ENCODE results near the gene NDUFAF8. TPM values are rescaled to one million over a fixed set of nuclear protein-coding genes. Genes with fewer than 3 reads are reported as not detected.

NDUFAF8 gene
- total RNA-seq, 3 donors from 2014 or later = 24.5 to 31.6 (median 31.2) TPM

DNA sequence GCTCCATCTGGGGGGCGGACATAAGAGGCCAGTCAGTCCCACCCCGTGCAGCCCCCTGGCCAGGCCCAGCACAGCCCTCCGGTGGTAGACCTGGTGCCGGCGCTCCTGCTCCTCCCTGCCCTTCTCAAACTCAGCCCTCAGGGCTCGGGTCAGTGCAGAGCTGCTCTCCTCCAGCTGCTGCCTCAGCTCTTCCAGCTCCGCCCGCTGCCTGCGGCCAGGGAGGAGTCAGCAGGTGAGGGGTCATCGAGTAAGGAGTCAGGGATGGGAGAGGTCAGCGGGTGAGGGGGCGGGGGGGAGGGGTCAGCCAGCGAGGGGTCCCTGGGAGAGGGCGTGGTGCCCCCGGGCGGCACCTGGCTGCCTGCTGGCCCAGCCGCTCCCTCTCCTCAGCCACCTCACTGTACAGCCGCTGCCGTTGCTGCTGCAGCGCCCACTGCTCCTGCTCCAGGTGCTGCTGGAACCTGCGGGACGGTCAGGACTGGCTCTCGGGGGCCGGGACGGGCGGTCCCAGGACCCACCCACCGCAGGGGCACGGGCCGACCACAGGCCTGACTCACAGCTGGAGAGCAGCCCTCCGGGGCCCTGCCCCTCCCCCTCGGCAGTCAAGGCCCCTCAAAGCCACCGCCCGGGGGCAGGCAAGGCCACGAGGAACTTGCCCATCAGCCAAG, 46.6 kb upstream of the NDUFAF8 start:
- DNase-seq (no peak), ATAC-seq (no peak)
- Histone ChIP-seq H3K9me3 (no peaks in the 10 kb centered on the region), H3K4me3 (no peak overlapping the region), H3K36me3 (ENCODE audit: low read depth) (no peaks in the 10 kb centered on the region), H3K4me1 (ENCODE audit: low read depth) (no peaks in the 10 kb centered on the region)
- intact Hi-C loops (cut with DNase I, micrococcal nuclease) = no loop called here
- TF ChIP-seq CTCF (IDR thresholded peaks at IDR 0.05) = no peak

DNA sequence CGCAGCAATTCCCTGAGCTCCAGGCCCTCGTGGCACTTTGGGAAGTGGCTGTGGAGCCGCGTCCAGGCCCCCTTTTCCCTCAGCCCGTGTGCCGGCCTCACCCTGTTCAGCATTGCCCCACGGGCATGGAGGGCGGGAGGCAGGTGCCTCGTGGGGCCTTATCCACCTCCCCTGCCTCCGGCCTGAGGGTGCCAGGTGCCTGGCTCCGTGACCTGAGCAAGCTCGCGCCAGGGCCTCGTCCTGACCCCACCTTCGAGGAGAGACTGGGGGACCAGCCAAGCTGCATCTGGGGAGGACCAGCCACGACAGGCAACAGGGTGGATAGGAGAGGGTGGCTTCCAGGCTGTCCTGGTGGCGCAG, 46.1 kb upstream of the NDUFAF8 start:
- Histone ChIP-seq H3K4me3 (no peak overlapping the region), H3K4me1 (ENCODE audit: low read depth) (no peaks in the 10 kb centered on the region), H3K36me3 (ENCODE audit: low read depth) (no peaks in the 10 kb centered on the region), H3K9me3 (no peaks in the 10 kb centered on the region)
- no peak for DNase-seq
- TF ChIP-seq CTCF (IDR thresholded peaks at IDR 0.05) = no peak
- intact Hi-C loops (cut with DNase I, micrococcal nuclease) = no loop called here
- ATAC-seq = no peak

DNA sequence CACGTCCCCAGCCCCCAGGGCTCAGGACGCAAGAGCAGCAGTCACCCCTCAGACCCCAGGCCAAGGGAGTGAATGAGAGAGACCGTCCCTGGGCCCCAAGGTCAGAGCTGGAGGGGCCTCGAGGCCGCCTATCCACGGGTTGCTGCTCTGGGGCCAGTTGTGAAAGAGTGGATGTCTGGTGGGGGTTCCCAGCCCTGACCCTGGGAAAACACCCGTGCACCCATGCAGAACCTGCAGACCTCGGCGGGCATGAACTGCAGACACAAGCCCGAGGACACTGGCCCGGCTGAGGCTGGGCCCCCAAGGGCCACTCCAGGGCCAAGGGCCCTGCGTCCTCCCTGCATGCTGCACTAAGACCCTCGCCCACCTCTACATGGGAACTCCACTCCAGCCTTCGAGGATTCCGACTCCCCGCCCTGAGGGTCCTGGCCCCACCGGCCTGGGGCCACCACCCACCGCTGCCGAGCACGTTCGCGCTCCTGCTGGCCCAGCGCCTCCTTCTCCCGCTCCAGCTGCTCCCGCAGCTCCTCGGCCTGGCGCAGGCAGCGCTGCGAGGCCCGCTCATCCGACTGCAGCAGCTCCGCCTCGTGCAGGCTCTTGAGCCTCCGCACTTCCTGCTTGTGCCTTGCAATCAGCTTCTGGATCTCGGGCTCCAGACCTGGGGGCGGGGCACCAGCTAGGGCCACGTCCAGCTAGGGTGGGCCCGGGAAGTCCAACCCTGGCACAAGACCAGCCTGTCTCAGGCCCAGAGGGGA, 45.5 kb upstream of the NDUFAF8 start:
- no peak for TF ChIP-seq CTCF (IDR thresholded peaks at IDR 0.05)
- Histone ChIP-seq H3K4me3 (no peak overlapping the region), H3K36me3 (ENCODE audit: low read depth) (no peaks in the 10 kb centered on the region), H3K9me3 (no peaks in the 10 kb centered on the region), H3K4me1 (ENCODE audit: low read depth) (no peaks in the 10 kb centered on the region)
- ATAC-seq (no peak), DNase-seq (no peak)
- intact Hi-C loops (cut with DNase I, micrococcal nuclease) = no loop called here

DNA sequence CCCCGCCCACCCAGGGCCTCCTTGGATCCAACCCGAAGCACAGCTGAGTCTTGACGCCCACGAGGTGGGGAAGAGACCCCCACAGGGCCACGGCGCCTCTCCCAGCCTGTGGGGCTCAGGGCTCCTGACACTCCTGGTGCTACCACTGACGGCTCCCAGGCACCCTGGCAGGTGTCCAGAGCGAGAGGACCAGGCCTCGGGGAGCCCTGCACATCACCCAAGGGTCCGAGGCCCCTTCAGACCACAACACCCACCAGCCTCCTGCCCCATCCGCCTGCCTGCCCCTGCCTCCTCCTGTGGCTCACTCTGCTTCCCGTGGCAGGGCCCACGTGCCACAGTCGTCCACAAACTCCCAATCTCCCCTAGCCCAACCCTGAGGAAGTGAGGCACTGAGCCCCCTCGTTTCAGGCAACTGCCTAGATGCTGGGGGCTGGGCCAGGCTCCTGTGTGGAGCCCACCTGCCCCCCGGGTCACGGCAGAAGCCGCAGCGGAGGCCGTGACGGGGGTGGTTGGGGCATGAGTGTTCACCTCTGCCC, 44.8 kb upstream of the NDUFAF8 start:
- H3K9me3 ChIP-seq = no peaks in the 10 kb centered on the region
- intact Hi-C loops (cut with DNase I, micrococcal nuclease) = no loop called here
- no peak for TF ChIP-seq CTCF (IDR thresholded peaks at IDR 0.05)
- H3K36me3 ChIP-seq (ENCODE audit: low read depth) = no peaks in the 10 kb centered on the region
- H3K4me3 ChIP-seq = no peak overlapping the region
- no peak for ATAC-seq
- DNase-seq = no peak
- no peaks in the 10 kb centered on the region for H3K4me1 ChIP-seq (ENCODE audit: low read depth)

DNA sequence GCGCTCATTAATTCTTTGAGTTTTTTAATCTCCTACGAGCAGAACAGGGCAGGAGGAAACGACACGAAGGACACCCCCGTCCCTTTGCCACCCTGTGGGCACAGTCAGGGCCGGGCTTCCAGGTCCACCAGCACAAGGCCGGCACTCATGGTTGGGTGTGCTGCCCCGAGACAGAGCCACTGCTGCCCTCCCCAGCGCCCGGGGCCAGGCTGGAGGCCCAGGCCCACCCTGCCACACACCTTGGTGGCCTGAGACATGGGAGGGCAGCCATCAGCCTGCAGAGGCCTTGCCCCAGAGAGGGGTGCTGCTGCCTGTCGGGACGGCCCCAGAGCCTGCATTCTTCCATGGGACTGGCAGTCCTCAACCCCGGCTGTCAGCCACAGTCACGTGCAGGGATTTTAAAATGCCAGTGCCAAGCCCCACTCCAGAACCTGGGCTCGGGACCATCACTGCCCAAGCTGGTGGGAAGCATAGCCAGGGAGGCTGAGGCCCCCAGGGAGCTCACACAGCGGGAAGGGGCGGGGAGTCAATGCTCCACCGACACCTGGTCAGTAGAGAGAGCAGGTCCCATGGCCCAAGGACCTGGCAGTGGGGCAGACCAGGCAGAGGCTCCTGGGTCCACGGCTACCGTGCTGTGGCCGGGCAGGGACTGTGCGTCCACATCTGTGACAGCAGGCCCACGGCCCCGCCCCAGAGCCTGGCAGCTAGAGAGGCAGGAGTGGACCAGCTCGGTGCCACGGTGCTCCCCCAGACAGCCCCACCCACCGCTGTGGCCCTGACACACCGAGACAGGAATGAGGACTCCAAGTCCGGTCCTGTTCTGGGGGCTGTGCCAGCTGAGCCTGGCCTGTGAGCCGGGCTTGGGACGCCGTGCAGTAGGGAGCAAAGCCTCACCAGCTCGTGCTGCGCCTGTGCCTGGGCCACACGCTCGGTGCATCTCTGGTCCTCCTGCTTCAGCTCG, 43.9 kb upstream of the NDUFAF8 start:
- H3K4me3 ChIP-seq = no peak overlapping the region
- DNase-seq (no peak), ATAC-seq (no peak)
- no peaks in the 10 kb centered on the region for H3K9me3 ChIP-seq
- no peaks in the 10 kb centered on the region for H3K36me3 ChIP-seq (ENCODE audit: low read depth)
- TF ChIP-seq CTCF (IDR thresholded peaks at IDR 0.05) = no peak
- H3K4me1 ChIP-seq (ENCODE audit: low read depth) = no peaks in the 10 kb centered on the region
- intact Hi-C loops (cut with DNase I, micrococcal nuclease) = no loop called here
